Measurements from ENCODE around the gene CABYR. TPM values are rescaled to one million over a fixed set of nuclear protein-coding genes. Genes with fewer than 3 reads are reported as not detected.
"Not testable (repeated sequence)": the region's sequence is repeated elsewhere in the genome, so short reads cannot be mapped to it uniquely, and the experiment has no call there.

The CABYR gene
- total RNA-seq, 1 experiment from 2014 or later, result 0.36 TPM

GRCh38 chr18:24128700-24129099 is 10.2 kb upstream of the CABYR start:
- DNase-seq (ENCODE audit: low spot score), result no peak

GRCh38 chr18:24130494-24130893 is 8.4 kb upstream of the CABYR start:
- DNase-seq (ENCODE audit: low spot score), result no peak

- peak; percentile 6 for DNase-seq (ENCODE audit: low spot score)
Measured at GRCh38 chr18:24136967-24137373, 1.9 kb upstream of the CABYR start.

GRCh38 chr18:24138409-24138788 is 463 bp upstream of the CABYR start:
- no peak for DNase-seq (ENCODE audit: low spot score)

- no peak for DNase-seq (ENCODE audit: low spot score)
Measured at GRCh38 chr18:24140697-24141096, 1.8 kb downstream of the CABYR start.

GRCh38 chr18:24142376-24142775 is 3.5 kb downstream of the CABYR start:
- DNase-seq (ENCODE audit: low spot score), result no peak

- DNase-seq (ENCODE audit: low spot score), result not testable (repeated sequence)
Measured at GRCh38 chr18:24149591-24149990, 10.7 kb downstream of the CABYR start.

GRCh38 chr18:24153397-24153796 is 14.5 kb downstream of the CABYR start:
- DNase-seq (ENCODE audit: low spot score), result no peak

GRCh38 chr18:24157855-24158254 is 19.0 kb downstream of the CABYR start:
- no peak for DNase-seq (ENCODE audit: low spot score)

- no peak for DNase-seq (ENCODE audit: low spot score)
Measured at GRCh38 chr18:24160086-24160485, 21.2 kb downstream of the CABYR start.

GRCh38 chr18:24161304-24161703 is 22.4 kb downstream of the CABYR start:
- no peak for DNase-seq (ENCODE audit: low spot score)

GRCh38 chr18:24168496-24168895 is 29.6 kb downstream of the CABYR start:
- no peak for DNase-seq (ENCODE audit: low spot score)

- DNase-seq (ENCODE audit: low spot score), result no peak
Measured at GRCh38 chr18:24170360-24170759, 31.5 kb downstream of the CABYR start.

GRCh38 chr18:24173997-24174396 is 35.1 kb downstream of the CABYR start:
- DNase-seq (ENCODE audit: low spot score), result no peak

GRCh38 chr18:24176727-24177416 is 38.0 kb downstream of the CABYR start:
- DNase-seq (ENCODE audit: low spot score), result peak; percentile 52

GRCh38 chr18:24177499-24178133 is 38.8 kb downstream of the CABYR start:
- DNase-seq (ENCODE audit: low spot score), result no peak

GRCh38 chr18:24180048-24180447 is 41.2 kb downstream of the CABYR start:
- DNase-seq (ENCODE audit: low spot score), result no peak

- no peak for DNase-seq (ENCODE audit: low spot score)
Measured at GRCh38 chr18:24181806-24182205, 42.9 kb downstream of the CABYR start.

- no peak for DNase-seq (ENCODE audit: low spot score)
Measured at GRCh38 chr18:24185805-24186204, 46.9 kb downstream of the CABYR start.

GRCh38 chr18:24187049-24187448 is 48.2 kb downstream of the CABYR start:
- DNase-seq (ENCODE audit: low spot score), result no peak

- DNase-seq (ENCODE audit: low spot score), result no peak
Measured at GRCh38 chr18:24187689-24188088, 48.8 kb downstream of the CABYR start.

- DNase-seq (ENCODE audit: low spot score), result no peak
Measured at GRCh38 chr18:24188120-24188519, 49.3 kb downstream of the CABYR start.

GRCh38 chr18:24189007-24189528 is 50.2 kb downstream of the CABYR start:
- no peak for DNase-seq (ENCODE audit: low spot score)

Data from HT-29 (cell line).